Activated CD8-positive, alpha-beta memory T cell treated with anti-CD3 and anti-CD28 coated beads for 36 hours (primary cell): ENCODE data around the gene KCNK3. TPM values are rescaled to one million over a fixed set of nuclear protein-coding genes. Genes with fewer than 3 reads are reported as not detected.

Experiments used
- CTCF ChIA-PET: fragments of 350-600 bp; sonication (Branson Sonifier 250); formaldehyde crosslinking; loops from one replicate; lab custom pipeline; 2021; ENCODE audit warnings: antibody characterized with exemption; lab: Charles Lee
- POLR2A ChIA-PET: fragments of 350-600 bp; sonication (Branson Sonifier 250); formaldehyde crosslinking; loops from one replicate; lab custom pipeline; 2021; ENCODE audit warnings: antibody characterized with exemption; lab: Charles Lee
- total RNA-seq, 2 experiments: library from RNA; stranded (reverse); gene quantifications; one replicate each; pipeline ENCODE4 v1.2.3, GENCODE V29; 2021

KCNK3 gene
- total RNA-seq, 2 experiments from 2014 or later = not detected

DNA sequence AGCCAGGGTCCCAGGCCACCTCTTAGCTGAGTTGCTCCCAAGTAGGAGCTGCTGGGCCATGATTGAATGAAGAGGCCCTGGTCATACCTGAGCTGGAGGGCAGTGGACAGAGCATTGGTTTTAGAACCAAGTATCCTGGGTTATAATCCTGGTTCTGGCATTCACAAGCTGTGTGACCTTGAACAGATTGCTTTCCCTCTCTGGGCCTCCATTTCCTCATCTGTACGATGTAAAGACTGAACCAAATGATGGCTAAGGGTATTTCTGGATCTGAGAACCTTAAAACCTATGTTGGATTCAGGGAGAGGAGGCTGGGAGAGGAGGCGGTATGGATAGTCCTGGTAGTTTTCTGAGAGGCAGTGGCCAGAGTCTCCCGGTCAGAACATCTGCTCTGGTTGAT is 31.0 kb downstream of the KCNK3 start:
- ChIA-PET CTCF (no interaction called here), POLR2A (no interaction called here)

DNA sequence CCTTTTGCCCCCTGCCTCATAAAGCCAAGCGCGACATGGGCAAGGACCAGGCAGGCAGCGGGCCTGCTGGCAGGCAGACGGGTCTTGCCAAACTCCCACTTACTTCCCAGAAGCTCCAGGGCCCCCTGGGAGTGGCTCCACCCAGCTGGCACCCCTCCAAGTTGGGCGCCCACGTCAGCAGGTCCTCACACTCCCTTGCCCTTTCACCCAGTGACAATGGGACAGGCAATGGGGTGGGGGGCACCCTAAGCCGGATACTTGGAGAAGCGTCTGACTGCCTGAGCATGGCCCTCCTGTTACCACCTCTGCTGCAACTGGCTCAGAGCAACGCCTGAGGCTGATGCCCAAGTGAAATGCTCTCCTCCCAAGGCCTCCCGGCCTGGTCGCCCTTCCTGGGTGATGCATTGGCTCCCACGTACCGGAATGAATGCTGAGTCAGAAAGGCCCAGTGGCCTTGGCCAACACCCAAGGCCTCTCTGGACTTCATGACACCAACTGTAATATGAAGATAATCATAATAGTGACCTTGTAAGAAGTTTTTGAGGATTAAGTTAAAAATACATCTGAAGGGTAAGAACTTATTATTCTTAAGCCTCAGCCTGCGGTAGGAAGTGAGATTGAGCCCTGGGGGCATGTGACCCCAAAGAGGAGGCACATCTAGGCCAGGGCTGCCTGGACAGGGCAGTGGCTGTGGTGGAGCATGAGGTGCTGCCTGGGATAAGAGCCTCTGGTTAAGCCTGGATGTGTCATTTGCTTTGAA is 31.6 kb downstream of the KCNK3 start:
- CTCF ChIA-PET = no interaction called here
- POLR2A ChIA-PET = no interaction called here

DNA sequence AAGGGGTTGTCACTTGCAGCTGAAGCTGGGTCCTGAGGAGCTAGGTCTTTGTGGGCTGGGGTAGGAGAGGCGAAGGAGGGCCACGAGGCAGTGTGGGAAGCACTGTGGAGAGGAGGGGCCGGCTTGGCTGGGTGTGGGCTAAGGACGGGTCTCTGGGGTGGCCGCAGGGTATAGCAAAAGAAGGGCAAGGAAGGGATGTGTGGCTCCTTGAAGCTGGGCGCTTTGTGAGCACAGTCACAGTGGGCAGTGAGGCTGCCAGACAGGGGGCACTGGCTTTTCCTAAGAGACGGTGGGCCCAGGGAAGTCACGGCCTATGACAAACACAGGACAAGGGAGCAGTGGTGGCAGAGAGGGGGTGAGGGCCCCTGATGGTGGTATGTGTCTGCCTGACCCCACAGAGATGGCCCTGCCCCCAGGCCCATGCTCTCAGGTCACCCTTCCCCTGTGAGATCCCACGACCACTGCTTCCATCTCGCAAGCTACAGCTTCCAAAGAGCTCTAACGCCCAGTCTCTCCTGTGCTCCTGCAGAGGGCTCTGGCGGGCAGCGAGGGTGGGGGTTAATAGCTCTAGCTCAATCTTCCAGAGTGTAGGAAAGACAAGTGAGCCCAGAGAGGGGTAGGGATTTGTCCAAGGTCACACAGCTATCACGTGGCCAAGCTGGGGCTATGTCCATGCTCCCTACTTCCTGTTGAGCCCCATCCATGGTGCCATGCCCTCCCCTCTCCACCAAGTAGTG is 32.4 kb downstream of the KCNK3 start:
- ChIA-PET POLR2A (no interaction called here), CTCF (interaction anchor here (1.3 kb wide), 1 partner anchor 20 kb away, joined by 3 read pairs; no protein-coding TSS in a partner anchor)

DNA sequence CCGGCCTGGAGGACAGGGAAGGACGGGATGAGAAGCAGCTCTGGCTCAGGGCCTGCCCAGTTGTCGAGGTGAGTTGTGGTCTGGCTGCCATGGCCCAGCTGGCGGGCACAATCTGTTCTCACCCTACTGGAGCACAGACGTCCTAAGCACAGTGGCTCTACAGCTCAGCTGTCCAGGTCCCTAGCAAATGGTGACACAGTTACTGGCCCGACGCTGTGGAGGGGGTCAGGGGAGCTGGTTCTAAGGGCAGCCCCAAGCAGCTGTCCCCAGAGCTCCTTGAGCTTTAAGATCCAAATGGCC is 32.9 kb downstream of the KCNK3 start:
- ChIA-PET POLR2A (no interaction called here), CTCF (interaction anchor here (1.3 kb wide), 1 partner anchor 19 kb away, joined by 3 read pairs; no protein-coding TSS in a partner anchor)

DNA sequence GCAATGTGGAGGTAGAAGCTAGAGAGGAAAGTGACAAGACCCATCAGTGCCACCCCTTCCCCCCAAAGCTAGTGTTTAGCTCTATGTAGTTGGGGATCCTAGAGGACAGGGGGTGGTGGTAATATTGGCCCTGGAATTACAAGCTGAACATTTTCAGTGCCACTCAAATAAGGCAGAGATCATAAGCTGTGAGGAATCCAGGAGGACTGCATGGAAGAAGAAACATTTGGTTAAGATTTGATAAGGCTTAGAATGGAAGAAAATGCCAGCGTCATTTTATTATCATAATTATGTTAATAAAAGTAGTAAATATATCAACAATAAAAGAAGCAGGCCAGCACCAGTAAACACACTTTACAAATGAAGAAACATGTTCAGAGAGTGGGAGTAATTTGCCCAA is 33.7 kb downstream of the KCNK3 start:
- CTCF ChIA-PET = no interaction called here
- POLR2A ChIA-PET = no interaction called here

DNA sequence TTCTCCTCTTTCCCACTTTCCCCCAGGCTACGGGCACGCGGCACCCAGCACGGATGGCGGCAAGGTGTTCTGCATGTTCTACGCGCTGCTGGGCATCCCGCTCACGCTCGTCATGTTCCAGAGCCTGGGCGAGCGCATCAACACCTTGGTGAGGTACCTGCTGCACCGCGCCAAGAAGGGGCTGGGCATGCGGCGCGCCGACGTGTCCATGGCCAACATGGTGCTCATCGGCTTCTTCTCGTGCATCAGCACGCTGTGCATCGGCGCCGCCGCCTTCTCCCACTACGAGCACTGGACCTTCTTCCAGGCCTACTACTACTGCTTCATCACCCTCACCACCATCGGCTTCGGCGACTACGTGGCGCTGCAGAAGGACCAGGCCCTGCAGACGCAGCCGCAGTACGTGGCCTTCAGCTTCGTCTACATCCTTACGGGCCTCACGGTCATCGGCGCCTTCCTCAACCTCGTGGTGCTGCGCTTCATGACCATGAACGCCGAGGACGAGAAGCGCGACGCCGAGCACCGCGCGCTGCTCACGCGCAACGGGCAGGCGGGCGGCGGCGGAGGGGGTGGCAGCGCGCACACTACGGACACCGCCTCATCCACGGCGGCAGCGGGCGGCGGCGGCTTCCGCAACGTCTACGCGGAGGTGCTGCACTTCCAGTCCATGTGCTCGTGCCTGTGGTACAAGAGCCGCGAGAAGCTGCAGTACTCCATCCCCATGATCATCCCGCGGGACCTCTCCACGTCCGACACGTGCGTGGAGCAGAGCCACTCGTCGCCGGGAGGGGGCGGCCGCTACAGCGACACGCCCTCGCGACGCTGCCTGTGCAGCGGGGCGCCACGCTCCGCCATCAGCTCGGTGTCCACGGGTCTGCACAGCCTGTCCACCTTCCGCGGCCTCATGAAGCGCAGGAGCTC is 35.4 kb downstream of the KCNK3 start:
- ChIA-PET POLR2A (no interaction called here), CTCF (no interaction called here)

DNA sequence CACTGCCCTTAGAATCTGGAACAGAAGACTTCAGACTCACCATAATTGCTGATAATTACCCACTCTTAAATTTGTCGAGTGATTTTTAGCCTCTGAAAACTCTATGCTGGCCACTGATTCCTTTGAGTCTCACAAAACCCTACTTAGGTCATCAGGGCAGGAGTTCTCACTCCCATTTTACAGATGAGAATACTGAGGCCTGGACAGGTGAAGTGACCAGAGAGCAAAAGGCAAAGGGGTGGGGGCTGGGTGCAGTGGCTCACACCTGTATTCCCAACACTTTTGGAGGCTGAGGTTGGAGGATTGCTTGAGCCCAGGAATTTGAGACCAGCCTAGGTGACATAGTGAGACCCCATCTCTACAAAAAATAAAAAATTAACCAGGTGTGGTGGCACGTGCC is 36.8 kb downstream of the KCNK3 start:
- POLR2A ChIA-PET = no interaction called here
- CTCF ChIA-PET = no interaction called here

DNA sequence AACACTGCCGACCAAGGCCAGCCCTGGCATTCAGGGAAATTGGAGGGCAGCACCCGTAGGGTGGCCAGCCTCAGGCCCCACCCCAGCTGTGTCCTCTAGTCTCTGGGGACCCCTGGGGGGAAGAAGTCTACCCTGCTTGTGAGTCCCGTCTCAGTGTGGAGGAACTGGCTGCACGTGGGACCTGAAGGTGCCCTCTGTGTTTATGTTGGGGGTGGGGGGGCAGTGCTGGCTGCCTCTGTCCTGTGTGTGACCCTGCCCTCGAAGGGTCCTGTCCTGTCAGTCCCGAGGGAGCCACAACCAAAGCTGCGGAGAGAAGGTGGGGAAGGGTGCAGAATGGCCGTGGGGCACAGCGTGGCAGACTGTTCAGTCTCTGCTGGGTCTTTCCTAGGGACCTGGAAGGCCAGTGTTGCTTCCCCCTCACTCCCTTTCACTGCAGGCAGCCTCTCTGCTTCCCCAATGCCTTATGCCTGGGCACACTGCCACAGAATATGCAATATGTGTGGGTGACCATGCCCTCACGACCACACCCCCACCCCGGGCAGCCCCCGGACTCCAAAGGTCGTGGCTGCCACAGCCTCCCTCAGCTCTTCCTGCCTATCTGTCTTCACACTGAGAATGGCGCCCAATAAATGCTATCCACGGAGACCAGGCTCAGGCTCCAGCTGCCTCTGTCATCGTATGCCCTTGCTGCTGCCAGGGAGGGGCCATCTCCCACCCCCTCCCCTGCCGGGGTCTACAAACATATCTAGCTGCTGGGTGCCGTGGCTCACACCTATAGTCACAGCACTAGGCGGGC is 38.2 kb downstream of the KCNK3 start:
- POLR2A ChIA-PET = no interaction called here

DNA sequence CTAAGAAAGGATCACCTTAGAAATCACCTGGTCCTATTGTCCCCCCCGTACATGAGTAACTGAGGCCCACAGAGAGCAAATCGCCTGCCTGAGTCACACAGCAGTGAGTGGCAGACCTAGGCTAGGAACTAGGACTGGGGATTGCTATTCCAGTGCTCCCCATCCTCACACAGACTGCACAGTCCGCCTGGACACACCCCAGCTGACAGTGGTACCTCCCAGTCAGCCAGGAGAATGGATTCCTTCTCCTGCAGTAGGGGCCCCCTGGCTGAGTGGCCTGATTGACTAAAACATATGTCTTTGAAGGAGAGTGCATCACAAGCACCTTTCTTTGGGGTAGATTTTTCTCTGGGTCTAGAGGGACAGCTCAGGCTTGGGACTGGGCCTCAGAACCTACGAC is 39.2 kb downstream of the KCNK3 start:
- ChIA-PET POLR2A (no interaction called here), CTCF (no interaction called here)

More for the DNA sequence above, 38.2 kb downstream of the KCNK3 start:
- CTCF ChIA-PET = no interaction called here

DNA sequence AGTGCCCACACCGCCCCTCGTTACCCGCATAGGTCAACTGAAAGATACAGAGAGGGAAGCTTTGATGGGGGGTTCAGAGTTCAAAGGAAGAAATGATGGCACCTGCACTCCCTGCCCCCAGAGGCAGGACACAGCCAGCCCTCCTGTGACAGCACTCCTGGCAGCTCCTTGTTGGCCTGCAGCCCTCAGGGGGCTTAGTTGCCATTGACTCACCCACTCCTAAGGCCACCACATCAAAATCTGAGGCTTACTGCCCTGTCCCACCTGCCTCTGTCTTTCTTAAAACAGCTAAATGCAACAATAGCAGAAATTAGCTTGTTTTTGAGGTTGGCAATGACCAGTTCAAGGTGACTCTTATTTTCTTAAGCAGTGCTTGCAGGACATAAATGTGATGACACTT is 39.9 kb downstream of the KCNK3 start:
- ChIA-PET POLR2A (no interaction called here), CTCF (no interaction called here)

DNA sequence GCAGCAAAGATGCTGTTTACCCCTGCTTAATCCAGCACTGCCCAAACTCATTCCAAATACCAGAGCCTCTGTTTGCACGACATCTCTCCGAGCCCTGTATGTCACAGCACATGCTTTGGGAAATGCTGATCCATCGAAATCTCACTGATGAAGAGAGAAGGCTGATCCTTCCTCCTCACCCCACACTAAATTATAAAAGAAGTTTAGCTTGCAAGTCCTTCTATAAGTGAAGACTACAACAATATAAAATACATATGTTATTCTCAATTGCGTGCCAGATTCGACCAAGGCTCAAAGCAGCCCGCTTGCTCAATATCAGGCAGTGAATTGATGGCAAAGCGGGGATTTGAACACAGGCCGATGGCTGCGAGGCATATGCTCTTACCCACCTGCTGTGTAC is 40.9 kb downstream of the KCNK3 start:
- POLR2A ChIA-PET = no interaction called here
- CTCF ChIA-PET = interaction anchor here (0.6 kb wide), 1 partner anchor 40 kb away, joined by 3 read pairs; no protein-coding TSS in a partner anchor

DNA sequence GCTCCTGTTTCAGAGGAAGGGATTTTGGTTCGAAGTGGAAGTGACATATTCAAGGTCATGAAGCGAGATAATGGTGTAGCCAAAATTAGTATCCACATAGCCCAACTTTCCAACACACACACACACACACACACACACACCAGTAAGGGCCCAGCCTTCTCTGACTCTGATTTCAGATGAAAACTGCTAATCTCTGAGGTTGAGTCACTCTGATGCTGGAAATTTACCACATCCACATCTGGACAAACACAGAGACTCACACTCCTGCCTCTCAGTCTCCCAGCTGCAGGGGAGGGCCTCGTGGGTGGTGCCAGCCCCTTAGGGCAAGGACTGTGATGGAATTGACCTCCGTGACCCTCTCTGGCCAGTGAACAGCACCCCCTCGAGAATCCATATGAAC is 42.6 kb downstream of the KCNK3 start:
- ChIA-PET POLR2A (no interaction called here), CTCF (interaction anchor here (0.6 kb wide), 1 partner anchor 744 kb away, joined by 3 read pairs; no protein-coding TSS in a partner anchor)

DNA sequence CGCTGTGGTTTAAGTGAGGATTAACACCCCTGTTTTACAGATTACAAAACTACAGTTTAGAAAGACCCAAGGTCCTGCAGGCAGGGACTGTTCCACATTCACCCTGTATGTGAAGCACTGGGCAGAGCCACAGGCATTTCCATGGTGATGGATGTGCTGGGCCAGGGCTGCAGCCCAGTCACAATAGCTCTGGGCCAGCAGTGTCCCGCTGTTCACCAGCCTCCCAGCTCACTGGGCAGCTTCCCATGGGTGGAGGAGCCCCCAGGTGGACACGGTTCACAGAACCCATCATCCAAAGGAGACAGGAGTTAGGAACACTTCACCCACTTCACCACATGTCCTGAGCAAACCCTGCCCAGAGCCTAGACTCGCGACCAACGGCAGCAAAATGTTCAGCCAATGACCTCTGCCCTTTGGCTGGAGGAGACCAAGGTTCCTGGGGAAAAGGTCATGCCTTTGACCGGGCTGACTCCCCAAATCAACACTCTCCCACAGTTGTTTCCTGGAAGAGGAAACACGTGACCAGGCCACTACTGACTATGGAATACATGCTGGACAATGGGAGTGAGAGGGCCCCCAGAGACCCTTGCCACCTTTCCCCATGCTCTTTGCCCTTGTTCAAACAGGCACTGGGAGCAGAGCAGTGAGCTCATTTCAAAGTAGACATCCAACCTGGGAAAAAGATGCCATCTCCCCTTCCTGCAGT is 43.5 kb downstream of the KCNK3 start:
- CTCF ChIA-PET = no interaction called here
- POLR2A ChIA-PET = no interaction called here

DNA sequence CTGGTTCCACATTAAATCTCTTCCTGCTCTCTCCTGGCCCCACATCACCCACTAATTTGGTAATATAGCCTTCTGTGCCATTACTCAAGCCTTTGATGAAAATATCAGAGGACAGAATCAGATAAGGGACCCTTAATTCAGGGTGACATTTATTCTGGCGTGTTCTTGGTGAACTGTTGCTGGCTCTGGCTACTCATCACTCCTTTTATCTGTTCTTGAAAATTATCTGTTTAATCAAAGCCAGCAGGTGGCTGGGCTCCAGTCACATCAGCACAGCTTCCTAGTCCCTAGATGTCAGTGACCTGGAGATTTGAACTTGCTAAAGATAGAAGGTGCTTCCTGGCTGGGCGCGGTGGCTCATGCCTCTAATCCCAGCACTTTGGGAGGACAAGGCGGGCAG is 44.7 kb downstream of the KCNK3 start:
- CTCF ChIA-PET = no interaction called here
- POLR2A ChIA-PET = no interaction called here

DNA sequence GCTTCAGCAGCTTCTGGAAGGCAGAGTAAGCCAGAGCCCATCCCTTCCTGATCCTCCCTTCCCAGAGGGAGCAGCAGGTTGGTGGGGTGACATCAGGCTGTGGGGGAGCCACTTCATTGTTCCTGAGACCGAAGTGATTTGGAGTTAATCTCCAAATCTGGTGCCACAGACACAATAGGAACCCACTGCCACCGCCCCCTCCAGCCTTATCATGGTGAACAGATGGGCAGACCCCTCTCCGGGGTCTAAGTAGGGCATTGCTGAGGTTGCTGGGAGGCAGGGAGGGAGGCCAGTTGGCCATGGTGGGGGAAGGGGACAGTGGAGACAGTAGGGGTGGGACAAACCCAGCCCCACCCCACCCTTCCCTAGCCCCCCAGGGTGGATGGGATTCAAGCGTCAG is 46.0 kb downstream of the KCNK3 start:
- ChIA-PET POLR2A (no interaction called here), CTCF (no interaction called here)

DNA sequence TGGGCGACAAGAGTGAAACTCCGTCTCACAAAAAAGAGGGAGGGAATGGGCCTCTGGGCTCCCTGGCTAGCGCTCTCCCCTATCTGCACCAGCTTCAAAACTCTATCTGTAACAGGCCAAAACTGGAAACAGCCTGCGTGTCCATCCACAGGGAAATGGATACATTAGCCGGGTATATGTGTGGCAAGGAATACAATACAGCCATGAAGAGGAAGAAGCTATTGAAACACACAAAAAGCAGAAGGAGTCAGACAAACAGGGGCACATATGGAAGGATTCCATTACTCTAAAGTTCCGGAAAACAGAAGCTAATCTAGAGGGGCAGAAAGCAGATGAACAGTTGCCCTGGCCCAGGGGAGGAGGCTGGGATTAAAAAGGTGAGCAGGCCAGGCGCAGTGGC is 47.0 kb downstream of the KCNK3 start:
- POLR2A ChIA-PET = no interaction called here
- CTCF ChIA-PET = interaction anchor here (1.2 kb wide), 1 partner anchor 162 kb away, joined by 3 read pairs; no protein-coding TSS in a partner anchor

DNA sequence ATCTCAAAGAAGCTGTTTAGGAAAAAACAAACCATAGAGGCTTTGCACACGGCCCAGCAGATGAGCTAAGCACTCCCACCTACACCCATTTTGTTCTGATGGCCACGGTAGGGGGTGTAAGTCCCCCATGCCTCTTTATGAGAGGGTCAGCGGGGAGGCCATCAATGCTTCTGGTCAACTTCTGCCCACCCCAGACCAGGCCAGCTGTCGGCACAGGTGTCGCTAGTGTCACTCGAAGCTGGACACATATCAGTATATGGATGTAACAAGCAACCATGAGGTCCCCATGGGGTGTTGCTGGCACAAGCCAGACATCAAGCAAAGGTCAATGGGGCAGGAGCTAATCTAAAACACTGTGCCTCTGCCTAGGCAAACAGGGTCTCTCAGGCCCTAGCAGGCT is 47.8 kb downstream of the KCNK3 start:
- CTCF ChIA-PET = no interaction called here
- POLR2A ChIA-PET = no interaction called here

DNA sequence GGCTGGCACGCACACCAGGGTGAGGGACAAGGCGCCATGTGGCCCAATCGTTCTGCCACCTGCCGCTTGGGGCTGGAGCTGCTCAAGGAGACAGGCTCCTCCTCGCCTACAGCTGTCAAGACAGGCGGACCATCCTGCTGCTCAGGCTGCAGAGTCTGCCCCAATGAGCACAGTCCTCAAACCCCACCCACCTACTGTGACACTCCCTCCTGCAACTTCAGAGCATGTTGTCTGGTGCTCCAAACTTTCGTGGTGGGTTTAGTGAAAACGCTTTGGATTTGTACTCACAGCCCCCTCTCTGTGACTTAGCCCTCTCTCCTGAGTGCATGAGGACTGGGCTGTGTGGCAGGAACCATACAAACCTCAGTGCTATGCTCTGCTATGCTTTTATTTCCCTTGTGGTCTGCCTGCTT is 48.4 kb downstream of the KCNK3 start:
- POLR2A ChIA-PET = no interaction called here
- CTCF ChIA-PET = no interaction called here
